GM18511 (cell line): Measurements from ENCODE around the gene RAB30.
"Not testable (repeated sequence)": the region's sequence is repeated elsewhere in the genome, so short reads cannot be mapped to it uniquely, and the experiment has no call there.

ENCODE experiments used
- ATAC-seq: cut with Tn5 transposase; IDR thresholded peaks from one replicate; pipeline ENCODE4 v1.9.1; 2021; ENCODE audit warnings: mild to moderate bottlenecking, moderate library complexity; ENCODE audit not compliant: unreplicated experiment

Gene RAB30

GRCh38 chr11:82950502-82950901 lies 121.2 kb downstream of the RAB30 start:
- not testable (repeated sequence) for ATAC-seq

GRCh38 chr11:82949352-82949751 lies 122.3 kb downstream of the RAB30 start:
- ATAC-seq = no peak

- no peak for ATAC-seq
Observed at GRCh38 chr11:82945682-82946081, 126.0 kb downstream of the RAB30 start.

DNA sequence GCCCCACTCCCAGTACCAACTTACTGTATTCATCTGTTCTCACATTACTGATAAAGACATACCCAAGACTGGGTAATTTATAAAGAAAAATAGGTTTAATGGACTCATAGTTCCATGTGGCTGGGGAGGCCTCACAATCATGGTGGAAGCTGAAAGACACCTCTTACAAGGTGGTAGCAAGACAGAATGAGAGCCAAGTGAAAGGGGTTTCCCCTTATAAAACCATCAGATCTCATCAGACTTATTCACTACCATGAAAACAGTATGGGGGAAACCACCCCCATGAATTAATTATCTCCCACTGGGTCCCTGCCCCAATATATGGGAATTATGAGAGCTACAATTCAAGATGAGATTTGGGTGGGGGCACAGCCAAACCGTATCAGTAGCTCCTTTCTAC lies 126.7 kb downstream of the RAB30 start:
- not testable (repeated sequence) for ATAC-seq

DNA sequence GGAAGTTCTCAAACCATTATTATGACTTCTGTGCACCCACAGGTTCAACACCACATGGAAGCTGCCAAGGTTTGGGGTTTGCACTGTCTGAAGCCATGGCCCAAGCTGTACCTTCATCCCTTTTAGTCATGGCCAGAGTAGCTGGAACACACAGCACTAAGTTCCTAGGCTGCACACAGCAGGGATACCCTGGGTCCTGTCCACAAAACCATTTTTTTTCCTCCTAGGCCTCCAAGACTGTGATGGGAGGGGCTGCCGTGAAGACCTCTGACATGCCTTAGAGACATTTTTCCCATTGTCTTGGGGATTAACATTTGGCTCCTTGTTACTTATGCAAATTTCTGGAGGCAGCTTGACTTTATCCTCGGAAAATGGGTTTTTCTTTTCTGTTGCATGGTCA lies 127.5 kb downstream of the RAB30 start:
- ATAC-seq = no peak

- not testable (repeated sequence) for ATAC-seq
Observed at GRCh38 chr11:82943430-82943829, 128.3 kb downstream of the RAB30 start.

- ATAC-seq = no peak
Observed at GRCh38 chr11:82942376-82942775, 129.3 kb downstream of the RAB30 start.

DNA sequence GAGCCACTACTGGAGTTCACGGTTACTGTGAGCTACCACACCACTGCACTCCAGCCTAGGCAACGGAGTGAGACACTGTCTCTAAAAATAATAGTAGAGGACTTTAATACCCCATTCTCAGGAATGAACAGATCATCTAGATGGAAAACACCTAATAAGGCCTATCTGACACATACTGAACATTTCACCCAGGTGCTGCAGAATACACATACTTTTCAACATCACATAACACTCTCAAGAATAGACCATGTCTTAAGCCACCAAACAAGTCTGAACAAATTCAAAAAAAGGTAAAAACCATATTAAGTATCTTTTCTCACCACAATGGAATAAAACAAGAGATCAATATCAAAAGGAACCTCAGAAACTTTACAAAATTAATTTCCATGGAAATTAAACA lies 132.2 kb downstream of the RAB30 start:
- no peak for ATAC-seq

DNA sequence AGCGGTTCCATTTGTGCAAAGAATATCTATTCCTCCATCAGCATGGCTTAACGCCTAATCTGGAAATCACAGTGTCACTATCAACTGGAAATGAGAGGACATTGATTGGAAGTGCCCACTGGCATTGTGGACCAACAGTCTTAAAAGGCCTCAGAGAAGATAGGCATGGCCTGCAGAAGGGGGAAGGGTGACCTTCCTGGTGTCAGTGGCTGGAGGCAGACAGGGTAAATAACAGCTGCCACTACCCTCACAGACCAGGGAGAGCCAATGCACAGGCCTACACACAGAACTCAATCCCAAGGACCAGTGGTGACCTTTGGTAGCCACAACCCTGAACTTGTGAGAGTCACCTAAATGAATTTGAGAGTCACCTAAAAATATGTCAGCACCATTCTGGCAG lies 134.1 kb downstream of the RAB30 start:
- no peak for ATAC-seq

DNA sequence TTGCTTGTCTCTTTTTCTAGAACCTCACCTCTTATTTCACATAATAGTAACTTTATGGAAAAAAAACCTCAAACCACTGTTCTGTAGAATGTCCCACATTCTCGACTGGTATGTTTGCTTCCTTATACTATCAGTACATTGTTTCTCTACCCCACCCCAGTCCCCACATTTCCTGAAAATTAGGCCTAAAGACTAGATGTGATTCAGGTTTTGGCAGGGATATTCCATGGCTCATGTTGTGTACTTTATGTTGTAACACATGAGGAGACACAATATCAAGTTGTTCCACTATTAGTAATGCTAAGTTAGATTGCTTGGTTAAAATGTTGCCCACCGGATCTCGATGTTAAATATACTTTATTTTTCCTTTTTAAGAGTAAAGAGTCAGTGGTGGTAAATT lies 135.4 kb downstream of the RAB30 start:
- ATAC-seq = no peak

DNA sequence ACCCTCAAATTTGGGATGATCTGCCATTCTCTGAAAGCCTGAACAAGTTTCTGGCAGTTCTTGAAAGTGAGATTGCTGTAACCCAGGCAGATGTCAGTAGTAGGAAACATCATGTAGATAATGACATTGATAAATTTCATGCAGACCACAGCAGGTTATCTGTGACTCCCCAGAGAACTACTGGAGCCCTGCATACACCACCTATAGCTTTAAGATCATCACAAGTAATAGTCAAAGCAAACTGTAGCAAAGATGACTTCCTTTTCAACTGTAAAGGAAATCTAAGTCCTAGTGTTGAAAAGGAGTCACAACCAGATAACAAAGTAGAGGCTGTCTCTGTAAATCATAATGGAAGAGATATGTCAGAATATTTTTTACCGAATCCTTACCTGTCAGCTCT lies 139.1 kb downstream of the RAB30 start:
- ATAC-seq = no peak

GRCh38 chr11:82930734-82931133 lies 141.0 kb downstream of the RAB30 start:
- ATAC-seq = no peak

- ATAC-seq = peak; percentile 67
Observed at GRCh38 chr11:82930229-82930628, 141.5 kb downstream of the RAB30 start.

GRCh38 chr11:82929121-82929520 lies 142.6 kb downstream of the RAB30 start:
- ATAC-seq = no peak

DNA sequence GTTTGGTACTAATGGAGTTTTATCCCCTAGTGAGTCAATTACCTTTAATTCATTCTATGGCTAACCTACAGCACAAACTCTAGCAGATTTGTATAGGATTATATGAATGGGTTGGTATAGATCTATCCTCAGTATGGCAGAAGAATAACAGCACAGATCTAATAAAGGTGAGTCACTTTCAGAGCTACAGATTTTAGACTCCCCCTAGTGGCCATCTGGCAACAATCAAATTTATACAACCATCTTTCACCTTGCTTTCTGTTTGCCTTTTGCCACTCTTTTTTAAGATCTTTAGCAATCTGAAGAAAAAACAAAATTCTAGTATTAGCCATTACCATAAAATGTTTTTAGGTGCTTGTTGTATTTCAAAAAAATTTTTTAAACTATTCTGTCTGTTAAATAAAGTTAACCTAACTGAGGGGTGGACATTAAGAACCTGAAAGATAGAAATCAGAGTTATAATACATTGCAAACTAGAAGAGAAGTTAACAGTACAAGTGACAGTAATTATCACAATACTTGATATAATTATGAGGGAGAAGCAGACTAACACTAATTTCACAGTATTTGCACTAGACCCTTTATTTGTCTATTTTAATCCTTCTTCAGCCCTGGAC lies 144.3 kb downstream of the RAB30 start:
- ATAC-seq = peak; percentile 71

DNA sequence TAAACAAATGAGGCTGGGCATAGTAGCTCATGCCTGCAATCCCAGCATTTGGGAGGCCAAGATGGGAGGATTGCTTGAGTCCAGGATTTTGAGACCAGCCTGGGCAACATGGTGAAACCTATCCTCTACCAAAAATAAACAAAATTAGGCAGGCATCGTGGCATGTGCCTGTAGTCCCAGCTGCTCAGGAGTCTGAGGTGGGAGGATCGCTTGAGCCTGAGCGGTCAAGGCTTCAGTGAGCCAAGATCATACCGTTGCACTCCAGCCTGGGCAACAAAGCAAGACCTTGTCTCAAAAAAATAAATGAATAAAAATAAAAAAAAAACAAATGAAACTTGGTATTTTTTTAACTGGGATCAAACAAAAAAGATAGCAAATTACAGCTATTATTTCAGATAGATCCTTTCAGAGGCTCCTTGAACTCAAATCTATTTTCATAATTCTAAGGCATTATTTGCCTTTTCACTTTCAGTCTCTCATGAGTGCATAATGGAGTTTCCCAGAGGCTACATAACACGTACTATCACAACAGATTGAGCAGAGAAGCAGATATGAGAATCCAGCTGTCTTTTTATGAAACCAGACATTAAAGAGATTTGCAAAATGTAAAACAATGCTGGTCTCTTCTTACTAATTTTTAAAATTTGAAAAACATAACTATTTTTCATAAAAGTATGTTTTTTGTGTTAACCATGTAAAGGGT lies 147.0 kb downstream of the RAB30 start:
- no peak for ATAC-seq
